HL-60 (cell line): ENCODE measurements around the gene IFITM1.

ENCODE experiments used
- DNase-seq, 2 experiments: peaks; one replicate each; pipeline ENCODE4 v3.0.0-alpha.2; 2010 to 2020; ENCODE audit warnings: low read depth in 1 of 2, low spot score in 1 of 2
- H3K27ac ChIP-seq: fragments of 250-450 bp; sonication (Bioruptor Pico); replicated peaks from 2 replicates; pipeline ENCODE4 v1.5.1; 2020; ENCODE audit warnings: mild to moderate bottlenecking, moderate library complexity
- H3K27me3 ChIP-seq: fragments of 250-450 bp; sonication (Bioruptor Pico); 2 replicates; pipeline ENCODE4 v1.5.1; 2021; ENCODE audit warnings: mild to moderate bottlenecking, moderate library complexity; ENCODE audit not compliant: insufficient read depth, poor library complexity, severe bottlenecking
- H3K4me3 ChIP-seq: replicated peaks from 2 replicates; pipeline ENCODE4 v1.5.1; 2011; ENCODE audit warnings: mild to moderate bottlenecking, control low read depth, low read length; ENCODE audit not compliant: insufficient read depth
- CTCF ChIP-seq: IDR thresholded peaks from one replicate; pipeline ENCODE4 v1.5.1; 2011; ENCODE audit warnings: low read length, control low read depth, inconsistent platforms; ENCODE audit not compliant: insufficient read depth
- GABPA ChIP-seq: IDR thresholded peaks from 2 replicates; pipeline ENCODE4 v1.6.1; 2012; ENCODE audit warnings: low read depth
- POLR2AphosphoS5 ChIP-seq: IDR thresholded peaks from 2 replicates; pipeline ENCODE4 v1.6.1; 2012; ENCODE audit warnings: low read depth
- REST ChIP-seq: IDR thresholded peaks from 2 replicates; pipeline ENCODE4 v1.6.1; 2012; ENCODE audit warnings: low read depth; ENCODE audit not compliant: insufficient replicate concordance
- SPI1 ChIP-seq: IDR thresholded peaks from 2 replicates; pipeline ENCODE4 v1.6.1; 2012; ENCODE audit warnings: low read depth, mild to moderate bottlenecking, borderline replicate concordance

Gene IFITM1

GRCh38 chr11:294780-295179 lies 19.1 kb upstream of the IFITM1 start:
- Histone ChIP-seq H3K27me3 (no peaks in the 10 kb centered on the region), H3K4me3 (no peak overlapping the region), H3K27ac (no peak overlapping the region)
- TF ChIP-seq POLR2AphosphoS5 (no peak), CTCF (no peak), GABPA (no peak), REST (no peak), SPI1 (no peak)
- DNase-seq: no peak

- TF ChIP-seq SPI1 (no peak), POLR2AphosphoS5 (no peak), REST (no peak), GABPA (no peak), CTCF (no peak)
- no peak for DNase-seq
- Histone ChIP-seq H3K27ac (no peak overlapping the region), H3K27me3 (no peaks in the 10 kb centered on the region), H3K4me3 (no peak overlapping the region)
Measured at GRCh38 chr11:295351-296170, 18.3 kb upstream of the IFITM1 start.

GRCh38 chr11:296171-297050 lies 17.4 kb upstream of the IFITM1 start:
- Histone ChIP-seq H3K27ac (no peak overlapping the region), H3K4me3 (no peak overlapping the region), H3K27me3 (no peaks in the 10 kb centered on the region)
- no peak for TF ChIP-seq REST
- no peak for TF ChIP-seq CTCF
- TF ChIP-seq POLR2AphosphoS5: no peak
- no peak for TF ChIP-seq GABPA
- no peak for TF ChIP-seq SPI1
- DNase-seq: no peak
